Psoas muscle (tissue), 8 donors: ENCODE results near the gene PFDN2. TPM values are rescaled to one million over a fixed set of nuclear protein-coding genes. Genes with fewer than 3 reads are reported as not detected.

Experiments used
- ATAC-seq, 4 donors: fragments of 200-7000 bp; cut with Tn5 transposase; one replicate each; pipeline ENCODE4 v1.9.1; 2020; ENCODE audit warnings: moderate library complexity in 3 of 4, mild to moderate bottlenecking in 2 of 4
- DNase-seq, 2 donors: peaks; one replicate each; pipeline ENCODE4 v3.0.0-alpha.2; 2020
- H3K27ac ChIP-seq: fragments of 200-600 bp; one replicate; pipeline ENCODE4 v1.8.0; 2022
- H3K27me3 ChIP-seq, 3 donors: fragments of 200-600 bp in 1 of 3; one replicate each; pipeline versions ENCODE4 v1.6.1 to v1.8.0; 2013 to 2022; ENCODE audit warnings: low read length in 2 of 3, mild to moderate bottlenecking in 2 of 3, moderate library complexity in 1 of 3; ENCODE audit not compliant: insufficient read depth in 3 of 3
- H3K36me3 ChIP-seq, 2 donors: fragments of 200-600 bp in 1 of 2; one replicate each; pipeline versions ENCODE4 v1.6.1 to v1.8.0; 2013 to 2022; ENCODE audit warnings: low read depth in 1 of 2, mild to moderate bottlenecking in 1 of 2, moderate library complexity in 1 of 2; ENCODE audit not compliant: insufficient read depth in 1 of 2
- H3K4me1 ChIP-seq: fragments of 200-600 bp; one replicate; pipeline ENCODE4 v1.8.0; 2022
- H3K4me3 ChIP-seq: fragments of 200-600 bp; one replicate; pipeline ENCODE4 v1.8.0; 2022; ENCODE audit warnings: mild to moderate bottlenecking
- H3K9me3 ChIP-seq: fragments of 200-600 bp; one replicate; pipeline ENCODE4 v1.8.0; 2022
- CTCF ChIP-seq: fragments of 200-600 bp; IDR thresholded peaks from one replicate; pipeline ENCODE4 v1.8.0; 2022; ENCODE audit warnings: antibody characterized with exemption
- WGBS, 3 donors: extraction: QIAGEN DNeasy Blood & Tissue Kit; methylation state at CpG; one replicate each; pipeline versions ENCODE4 v1.1.6 to v1.1.7; 2013; 5-methylcytosine and 5-hydroxymethylcytosine counted together
- intact Hi-C, 2 donors: fragments of 100-400 bp; cut with DNase I; formaldehyde crosslinking; loops; one replicate each; pipeline versions ENCODE4 v1.11.0 to v1.14.2; 2022
- polyA plus RNA-seq, 3 donors: library from polyadenylated mRNA; stranded (reverse); fragments of 200-250 nt; gene quantifications; one replicate each; pipeline ENCODE4 v1.2.3, GENCODE V29; 2013
- total RNA-seq, 4 donors: library from RNA; stranded (reverse); fragmentation: NEBNext Ultra II Directional in 2 of 4; extraction: Animal tissue kit (Norgen Biotek cat#: 25700) in 2 of 4; gene quantifications; one replicate each; pipeline versions ENCODE4 v1.2.1 to v1.2.4, GENCODE V29; 2021 to 2023
- donor health status: healthy with polysubstance abuse.
- donor health status: DM: no; HTN: no; CAD: no; lungs with moderate emphysema.
- donor health status: Bipolar disorder and iron deficiency.
- donor health status: healthy.
- donor health status: DM: yes; HTN: yes; CAD: no.
- donor health status: DM: no; HTN: no; CAD: no.
- donor health status: DM: no; HTN: no; CAD: no.
- donor health status: DM: yes; HTN: yes; CAD: no.

The PFDN2 gene
- total and polyA plus RNA-seq, 7 donors = 60.2 to 759 (median 144) TPM

- 43 to 57% (median 53%) methylated on average over 14 of the region's 14 CpGs for WGBS, 3 donors
- ATAC-seq (no peak), DNase-seq (no peak)
- peaks cover 30% of the 10 kb centered on the region for H3K4me1 ChIP-seq
- H3K27ac ChIP-seq = peak overlapping the region; percentile 81
- TF ChIP-seq CTCF = no peak
- H3K4me3 ChIP-seq = peak overlapping the region; percentile 96
- intact Hi-C loops = no loop called here
- H3K9me3 ChIP-seq = no peaks in the 10 kb centered on the region
- H3K27me3 ChIP-seq = no peaks in the 10 kb centered on the region
- H3K36me3 ChIP-seq = peaks cover 0 to 69% of the 10 kb centered on the region in 2 donors
Measured at GRCh38 chr1:161164901-161165610, 47.2 kb upstream of the PFDN2 start.

GRCh38 chr1:161163793-161164192 lies 46.0 kb upstream of the PFDN2 start:
- intact Hi-C loops = no loop called here
- Histone ChIP-seq H3K4me1 (peaks cover 32% of the 10 kb centered on the region), H3K36me3 (peaks cover 0 to 57% of the 10 kb centered on the region in 2 donors), H3K4me3 (no peak overlapping the region), H3K27ac (no peak overlapping the region), H3K9me3 (no peaks in the 10 kb centered on the region), H3K27me3 (no peaks in the 10 kb centered on the region)
- 88 to 91% (median 90%) methylated on average over 5 of the region's 5 CpGs for WGBS, 3 donors
- TF ChIP-seq CTCF = no peak
- ATAC-seq (no peak), DNase-seq (no peak)

GRCh38 chr1:161162806-161163205 lies 45.0 kb upstream of the PFDN2 start:
- no peak for ATAC-seq
- no peak for DNase-seq
- H3K9me3 ChIP-seq = no peaks in the 10 kb centered on the region
- TF ChIP-seq CTCF = no peak
- H3K27ac ChIP-seq = no peak overlapping the region
- intact Hi-C loops = no loop called here
- 91 to 93% (median 91%) methylated on average over 10 of the region's 10 CpGs for WGBS, 3 donors
- no peaks in the 10 kb centered on the region for H3K27me3 ChIP-seq
- H3K4me3 ChIP-seq = no peak overlapping the region
- H3K36me3 ChIP-seq = peaks cover 0 to 49% of the 10 kb centered on the region in 2 donors
- H3K4me1 ChIP-seq = peaks cover 31% of the 10 kb centered on the region

- peaks cover 23% of the 10 kb centered on the region for H3K4me1 ChIP-seq
- WGBS, 3 donors = 77 to 82% (median 79%) methylated on average over 7 of the region's 7 CpGs
- no peak for TF ChIP-seq CTCF
Measured at GRCh38 chr1:161162052-161162451, 44.2 kb upstream of the PFDN2 start.

GRCh38 chr1:161161652-161162051 lies 43.8 kb upstream of the PFDN2 start:
- Histone ChIP-seq H3K4me1 (peaks cover 22% of the 10 kb centered on the region), H3K36me3 (peaks cover 0 to 58% of the 10 kb centered on the region in 2 donors), H3K9me3 (no peaks in the 10 kb centered on the region), H3K4me3 (no peak overlapping the region), H3K27me3 (no peaks in the 10 kb centered on the region), H3K27ac (no peak overlapping the region)
- WGBS, 3 donors = 64 to 85% (median 77%) methylated on average over 5 of the region's 5 CpGs
- DNase-seq (no peak), ATAC-seq (no peak)
- intact Hi-C loops = no loop called here
- TF ChIP-seq CTCF = no peak

More at GRCh38 chr1:161162052-161162451, 44.2 kb upstream of the PFDN2 start:
- Histone ChIP-seq H3K9me3 (no peaks in the 10 kb centered on the region), H3K27me3 (no peaks in the 10 kb centered on the region), H3K4me3 (no peak overlapping the region), H3K36me3 (peaks cover 0 to 54% of the 10 kb centered on the region in 2 donors), H3K27ac (no peak overlapping the region)
- ATAC-seq = no peak
- DNase-seq = no peak
- intact Hi-C loops = no loop called here
